Muscle layer of colon (tissue), 2 donors: ENCODE data around the gene GUK1.

ENCODE experiments used
- H3K27ac ChIP-seq: one replicate; pipeline ENCODE4 v1.7.0; 2013; ENCODE audit warnings: low read depth, mild to moderate bottlenecking, low read length, moderate library complexity
- H3K27me3 ChIP-seq, 2 donors: one replicate each; pipeline ENCODE4 v1.7.0; 2013; ENCODE audit warnings: low read length in 2 of 2, mild to moderate bottlenecking in 2 of 2; ENCODE audit not compliant: insufficient read depth in 2 of 2, control insufficient read depth in 1 of 2
- H3K36me3 ChIP-seq: one replicate; pipeline ENCODE4 v1.7.0; 2013; ENCODE audit warnings: mild to moderate bottlenecking, low read length; ENCODE audit not compliant: insufficient read depth
- H3K4me1 ChIP-seq: one replicate; pipeline ENCODE4 v1.7.0; 2013; ENCODE audit warnings: mild to moderate bottlenecking, low read length; ENCODE audit not compliant: insufficient read depth
- H3K4me3 ChIP-seq, 2 donors: one replicate each; pipeline ENCODE4 v1.7.0; 2013; ENCODE audit warnings: low read length in 2 of 2, low read depth in 1 of 2, mild to moderate bottlenecking in 1 of 2, moderate library complexity in 1 of 2
- H3K9ac ChIP-seq: one replicate; pipeline ENCODE4 v1.7.0; 2013; ENCODE audit warnings: low read length
- H3K9me3 ChIP-seq: one replicate; pipeline ENCODE4 v1.7.0; 2013; ENCODE audit warnings: mild to moderate bottlenecking, low read length
- donor health status: abdominal sarcoma.
- donor health status: Adenocarcinoma of cecum.

GUK1 gene

GRCh38 chr1:228154670-228155571, 14.8 kb downstream of the GUK1 start:
- no peak overlapping the region for H3K27ac ChIP-seq
- no peak overlapping the region for H3K4me3 ChIP-seq
- H3K9me3 ChIP-seq, result no peaks in the 10 kb centered on the region
- no peaks in the 10 kb centered on the region for H3K27me3 ChIP-seq
- H3K4me1 ChIP-seq, result peaks cover 28% of the 10 kb centered on the region
- peaks cover 11% of the 10 kb centered on the region for H3K36me3 ChIP-seq
- H3K9ac ChIP-seq, result no peak overlapping the region

DNA sequence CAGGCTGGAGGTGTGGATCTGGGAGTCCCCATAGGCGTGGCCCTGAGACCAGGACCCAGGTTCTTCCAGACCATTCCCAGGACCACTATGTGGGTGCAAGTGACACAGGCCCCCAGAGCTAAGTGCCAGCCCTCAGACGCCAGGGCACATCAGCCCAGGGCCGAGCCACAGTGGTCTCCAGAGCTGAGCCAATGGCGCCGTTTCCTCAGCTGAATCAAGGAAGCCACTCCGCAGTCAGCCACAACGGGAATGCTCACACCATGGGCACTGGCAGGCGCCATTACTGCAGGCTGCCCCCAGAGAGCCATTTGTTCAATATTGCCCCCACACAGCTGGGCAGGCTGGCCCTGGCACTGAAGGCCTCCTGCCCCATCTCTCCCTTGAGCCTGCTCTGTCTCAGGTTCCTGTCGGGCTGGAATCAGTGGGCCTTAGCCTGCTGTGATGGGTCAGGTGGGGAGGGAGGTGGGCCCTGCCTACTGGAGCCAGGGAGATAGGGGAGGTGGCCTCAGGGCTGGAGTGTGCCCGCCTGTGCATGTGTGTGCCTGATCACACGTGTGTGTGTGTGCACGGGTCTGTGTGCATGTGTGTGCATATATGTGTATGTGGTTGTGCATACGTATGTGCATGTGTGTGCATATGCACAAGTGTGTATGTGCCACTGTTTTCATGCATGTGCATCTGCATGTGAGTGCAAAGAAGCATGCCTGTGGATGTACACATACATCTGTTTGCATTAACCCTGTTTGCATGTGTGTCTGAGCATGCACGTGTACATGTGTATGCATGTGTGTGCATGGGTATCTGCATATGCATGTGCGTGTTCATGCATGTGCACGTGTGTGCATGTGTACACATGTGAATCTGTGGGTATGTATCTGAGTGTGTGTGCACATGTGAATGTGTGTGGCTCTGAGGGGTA, 15.8 kb downstream of the GUK1 start:
- Histone ChIP-seq H3K9me3 (no peaks in the 10 kb centered on the region), H3K4me1 (peaks cover 19% of the 10 kb centered on the region), H3K27ac (no peak overlapping the region), H3K27me3 (no peaks in the 10 kb centered on the region), H3K36me3 (peaks cover 11% of the 10 kb centered on the region), H3K9ac (no peak overlapping the region), H3K4me3 (no peak overlapping the region)

GRCh38 chr1:228156515-228156881, 16.4 kb downstream of the GUK1 start:
- no peak overlapping the region for H3K4me3 ChIP-seq
- H3K27me3 ChIP-seq, result no peaks in the 10 kb centered on the region
- no peak overlapping the region for H3K9ac ChIP-seq
- H3K4me1 ChIP-seq, result peaks cover 12% of the 10 kb centered on the region
- no peaks in the 10 kb centered on the region for H3K9me3 ChIP-seq
- no peak overlapping the region for H3K27ac ChIP-seq
- peaks cover 11% of the 10 kb centered on the region for H3K36me3 ChIP-seq

DNA sequence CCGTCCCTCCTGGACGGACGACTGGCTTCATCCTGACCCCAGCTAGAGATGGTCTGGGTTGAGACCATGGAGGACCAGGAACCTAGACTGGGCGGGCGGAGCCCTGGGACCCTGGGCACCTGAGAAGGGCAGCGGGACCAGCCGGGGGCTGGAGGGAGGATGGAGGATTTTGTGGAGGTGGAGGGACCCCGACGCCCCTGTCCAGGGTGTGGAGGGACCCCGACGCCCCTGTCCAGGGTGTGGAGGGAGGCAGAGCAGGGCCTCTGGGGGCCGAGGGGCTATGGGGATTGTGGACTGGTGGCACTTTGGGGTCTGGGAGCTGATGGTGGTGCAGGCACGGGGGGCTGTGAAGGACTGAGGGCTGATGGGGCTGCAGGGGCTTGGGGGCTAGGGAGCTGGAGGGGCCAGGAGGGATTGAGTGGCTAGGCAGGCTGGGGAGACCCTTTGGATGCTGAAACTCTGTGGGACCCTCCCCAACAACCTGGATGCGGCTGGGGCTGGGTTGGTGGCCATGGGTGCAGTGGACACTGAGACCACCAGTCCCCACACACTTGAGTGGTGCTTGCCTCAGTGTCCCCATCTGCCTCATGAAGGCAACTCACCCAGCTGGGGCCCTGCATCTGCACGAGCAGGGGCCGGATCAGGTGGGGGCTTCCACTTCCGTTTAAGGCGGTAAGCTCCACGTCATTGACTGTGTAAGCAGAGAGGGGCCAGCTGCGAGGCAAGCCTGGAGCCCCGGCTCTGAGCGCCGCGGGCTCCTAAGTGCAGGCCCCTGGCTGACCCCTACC, 17.1 kb downstream of the GUK1 start:
- Histone ChIP-seq H3K27me3 (peaks cover 0 to 2% of the 10 kb centered on the region in 2 donors), H3K27ac (no peak overlapping the region), H3K4me3 (no peak overlapping the region), H3K36me3 (peaks cover 11% of the 10 kb centered on the region), H3K4me1 (peaks cover 11% of the 10 kb centered on the region), H3K9me3 (no peaks in the 10 kb centered on the region), H3K9ac (no peak overlapping the region)

DNA sequence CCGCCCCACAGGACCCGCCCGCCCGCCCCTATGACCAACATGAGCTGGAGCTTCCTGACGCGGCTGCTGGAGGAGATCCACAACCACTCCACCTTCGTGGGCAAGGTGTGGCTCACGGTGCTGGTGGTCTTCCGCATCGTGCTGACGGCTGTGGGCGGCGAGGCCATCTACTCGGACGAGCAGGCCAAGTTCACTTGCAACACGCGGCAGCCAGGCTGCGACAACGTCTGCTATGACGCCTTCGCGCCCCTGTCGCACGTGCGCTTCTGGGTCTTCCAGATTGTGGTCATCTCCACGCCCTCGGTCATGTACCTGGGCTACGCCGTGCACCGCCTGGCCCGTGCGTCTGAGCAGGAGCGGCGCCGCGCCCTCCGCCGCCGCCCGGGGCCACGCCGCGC, 17.6 kb downstream of the GUK1 start:
- Histone ChIP-seq H3K9me3 (no peaks in the 10 kb centered on the region), H3K4me3 (no peak overlapping the region), H3K9ac (no peak overlapping the region), H3K27me3 (peaks cover 0 to 8% of the 10 kb centered on the region in 2 donors), H3K4me1 (peaks cover 11% of the 10 kb centered on the region), H3K27ac (no peak overlapping the region), H3K36me3 (peaks cover 11% of the 10 kb centered on the region)

DNA sequence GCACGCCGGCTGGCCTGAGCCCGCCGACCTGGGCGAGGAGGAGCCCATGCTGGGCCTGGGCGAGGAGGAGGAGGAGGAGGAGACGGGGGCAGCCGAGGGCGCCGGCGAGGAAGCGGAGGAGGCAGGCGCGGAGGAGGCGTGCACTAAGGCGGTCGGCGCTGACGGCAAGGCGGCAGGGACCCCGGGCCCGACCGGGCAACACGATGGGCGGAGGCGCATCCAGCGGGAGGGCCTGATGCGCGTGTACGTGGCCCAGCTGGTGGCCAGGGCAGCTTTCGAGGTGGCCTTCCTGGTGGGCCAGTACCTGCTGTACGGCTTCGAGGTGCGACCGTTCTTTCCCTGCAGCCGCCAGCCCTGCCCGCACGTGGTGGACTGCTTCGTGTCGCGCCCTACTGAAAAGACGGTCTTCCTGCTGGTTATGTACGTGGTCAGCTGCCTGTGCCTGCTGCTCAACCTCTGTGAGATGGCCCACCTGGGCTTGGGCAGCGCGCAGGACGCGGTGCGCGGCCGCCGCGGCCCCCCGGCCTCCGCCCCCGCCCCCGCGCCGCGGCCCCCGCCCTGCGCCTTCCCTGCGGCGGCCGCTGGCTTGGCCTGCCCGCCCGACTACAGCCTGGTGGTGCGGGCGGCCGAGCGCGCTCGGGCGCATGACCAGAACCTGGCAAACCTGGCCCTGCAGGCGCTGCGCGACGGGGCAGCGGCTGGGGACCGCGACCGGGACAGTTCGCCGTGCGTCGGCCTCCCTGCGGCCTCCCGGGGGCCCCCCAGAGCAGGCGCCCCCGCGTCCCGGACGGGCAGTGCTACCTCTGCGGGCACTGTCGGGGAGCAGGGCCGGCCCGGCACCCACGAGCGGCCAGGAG, 18.3 kb downstream of the GUK1 start:
- Histone ChIP-seq H3K9me3 (no peaks in the 10 kb centered on the region), H3K4me3 (no peak overlapping the region), H3K27me3 (peaks cover 0 to 14% of the 10 kb centered on the region in 2 donors), H3K36me3 (peaks cover 11% of the 10 kb centered on the region), H3K27ac (no peak overlapping the region), H3K4me1 (peaks cover 16% of the 10 kb centered on the region), H3K9ac (no peak overlapping the region)

DNA sequence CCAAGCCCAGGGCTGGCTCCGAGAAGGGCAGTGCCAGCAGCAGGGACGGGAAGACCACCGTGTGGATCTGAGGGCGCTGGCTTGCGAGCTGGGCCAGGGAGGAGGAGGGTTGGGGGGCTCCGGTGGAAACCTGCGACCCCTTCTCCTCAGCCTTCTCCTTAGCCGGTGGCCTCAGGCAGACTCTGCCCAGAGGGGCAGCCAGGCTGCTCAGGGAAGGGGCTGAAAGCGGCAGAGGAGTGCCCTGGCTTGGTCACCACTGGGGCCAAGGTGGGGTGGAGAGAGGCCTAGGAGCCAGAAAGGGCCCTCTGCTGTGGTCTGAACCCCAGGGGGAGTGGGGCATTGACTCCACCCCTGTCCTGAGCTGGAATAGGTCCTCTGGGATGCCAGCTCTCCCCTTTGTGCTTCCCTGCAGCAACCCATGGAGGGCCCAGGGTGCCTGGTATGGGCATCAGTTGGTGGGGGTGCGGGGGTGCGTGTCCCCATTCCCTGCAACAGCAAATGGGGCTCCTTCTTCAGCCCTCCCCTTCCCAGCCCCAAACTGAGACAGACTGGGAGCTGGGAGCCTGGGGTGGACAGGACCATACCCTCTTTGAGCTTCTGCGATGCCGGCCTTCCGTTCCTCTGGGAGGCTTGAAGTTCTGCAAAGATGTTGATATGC, 19.1 kb downstream of the GUK1 start:
- H3K4me1 ChIP-seq, result peaks cover 16% of the 10 kb centered on the region
- H3K9ac ChIP-seq, result no peak overlapping the region
- no peak overlapping the region for H3K4me3 ChIP-seq
- H3K27me3 ChIP-seq, result peaks cover 0 to 15% of the 10 kb centered on the region in 2 donors
- no peaks in the 10 kb centered on the region for H3K9me3 ChIP-seq
- no peak overlapping the region for H3K27ac ChIP-seq
- peaks cover 8% of the 10 kb centered on the region for H3K36me3 ChIP-seq

DNA sequence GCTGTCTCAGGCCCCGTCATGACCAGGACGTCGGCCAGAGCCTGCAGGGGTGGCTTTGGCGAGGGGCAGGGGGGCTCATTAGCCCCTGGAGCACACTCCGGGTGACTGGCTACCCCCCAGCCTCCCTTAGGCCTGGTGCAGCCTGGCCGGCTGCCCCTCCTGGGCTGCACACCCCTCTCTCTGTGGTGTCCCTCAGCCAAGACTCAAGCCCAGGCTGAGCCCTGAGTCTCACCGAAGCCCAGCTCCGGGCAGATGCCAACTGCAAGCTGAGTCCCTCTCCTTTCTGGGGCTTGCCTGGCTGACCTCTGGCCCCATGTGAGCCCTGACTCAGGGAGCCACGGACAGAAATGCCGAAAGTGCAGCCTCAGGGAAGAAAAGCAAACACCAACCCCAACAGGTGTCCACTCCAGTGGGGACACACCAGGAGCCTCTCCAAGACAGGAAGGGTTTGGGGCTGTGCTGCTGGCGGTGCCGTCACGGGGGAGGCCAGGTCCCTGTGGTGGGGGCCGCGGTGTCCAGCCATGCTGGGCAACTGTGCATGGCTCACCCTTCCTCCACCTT, 20.2 kb downstream of the GUK1 start:
- H3K4me3 ChIP-seq, result no peak overlapping the region
- H3K36me3 ChIP-seq, result no peaks in the 10 kb centered on the region
- H3K27me3 ChIP-seq, result peaks cover 0 to 15% of the 10 kb centered on the region in 2 donors
- H3K9me3 ChIP-seq, result no peaks in the 10 kb centered on the region
- H3K4me1 ChIP-seq, result peaks cover 16% of the 10 kb centered on the region
- no peak overlapping the region for H3K27ac ChIP-seq
- H3K9ac ChIP-seq, result no peak overlapping the region

DNA sequence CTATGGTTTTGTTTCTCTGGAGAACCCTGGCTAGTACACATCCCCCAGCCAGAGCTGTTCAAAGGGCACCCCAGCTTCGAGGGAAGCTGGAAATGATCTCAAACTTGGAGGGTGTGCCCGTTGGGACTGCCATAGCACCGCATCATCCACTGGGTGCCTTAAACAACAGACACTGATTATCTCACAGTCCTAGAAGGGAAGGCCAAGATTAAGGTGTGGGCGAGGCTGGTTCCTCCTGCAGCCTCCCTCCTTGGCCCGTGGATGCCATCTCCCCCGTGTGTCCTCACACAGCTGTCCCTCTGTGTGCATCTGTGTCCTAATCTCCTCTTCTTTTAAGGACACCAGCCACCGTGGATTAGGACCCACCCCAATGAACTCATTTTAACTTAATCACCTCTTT, 21.3 kb downstream of the GUK1 start:
- Histone ChIP-seq H3K4me1 (peaks cover 17% of the 10 kb centered on the region), H3K36me3 (no peaks in the 10 kb centered on the region), H3K9me3 (no peaks in the 10 kb centered on the region), H3K9ac (no peak overlapping the region), H3K27ac (no peak overlapping the region), H3K27me3 (peaks cover 0 to 15% of the 10 kb centered on the region in 2 donors), H3K4me3 (no peak overlapping the region)

GRCh38 chr1:228161866-228162265, 21.8 kb downstream of the GUK1 start:
- H3K27me3 ChIP-seq, result peaks cover 0 to 15% of the 10 kb centered on the region in 2 donors
- H3K9ac ChIP-seq, result no peak overlapping the region
- H3K9me3 ChIP-seq, result no peaks in the 10 kb centered on the region
- H3K4me1 ChIP-seq, result peaks cover 22% of the 10 kb centered on the region
- H3K27ac ChIP-seq, result no peak overlapping the region
- no peak overlapping the region for H3K4me3 ChIP-seq
- H3K36me3 ChIP-seq, result no peaks in the 10 kb centered on the region
